GM18861 (cell line): ENCODE data around the gene SH2D4B.

Source experiments
- ATAC-seq: cut with Tn5 transposase; IDR thresholded peaks from one replicate; pipeline ENCODE4 v1.9.1; 2021; ENCODE audit not compliant: unreplicated experiment

The SH2D4B gene

DNA sequence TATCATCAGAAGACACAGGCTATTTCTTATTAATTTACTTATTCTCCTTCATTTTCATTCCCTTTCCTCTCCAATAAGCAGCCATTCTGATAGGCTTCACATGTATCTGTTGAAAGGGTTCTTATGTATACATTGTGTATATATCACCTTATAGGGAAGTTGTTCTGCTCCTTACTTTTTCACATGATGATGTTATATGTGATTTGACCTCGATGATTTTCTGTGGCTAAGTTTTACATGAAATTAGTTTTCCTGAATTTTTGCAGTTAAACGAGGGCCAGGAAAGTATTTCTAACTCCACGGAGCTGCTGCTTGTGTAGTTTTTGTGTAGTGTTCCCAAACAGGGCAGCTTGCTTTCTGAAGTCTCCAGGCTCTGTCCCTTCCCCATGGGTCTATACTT, 84.5 kb downstream of the SH2D4B start:
- no peak for ATAC-seq

DNA sequence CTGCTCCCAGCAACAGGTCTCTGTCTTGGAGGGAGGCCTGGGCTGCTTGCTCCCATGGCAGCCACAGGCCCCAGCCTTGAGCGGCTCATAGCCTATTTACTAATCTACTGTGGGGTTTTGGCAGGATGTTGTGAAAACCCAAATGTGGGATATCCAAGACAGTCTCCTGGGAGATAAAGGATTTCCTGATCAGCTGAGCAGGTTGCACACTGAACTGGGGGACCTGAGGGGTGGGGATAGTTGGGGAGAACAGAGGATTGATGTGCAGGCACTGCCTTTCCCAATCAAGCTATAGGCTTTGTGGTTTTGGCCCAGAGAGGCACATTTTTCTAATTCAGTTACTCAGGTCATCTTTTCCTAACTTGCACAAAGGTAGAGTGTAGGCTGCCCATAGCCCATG, 92.6 kb downstream of the SH2D4B start:
- ATAC-seq, result no peak

DNA sequence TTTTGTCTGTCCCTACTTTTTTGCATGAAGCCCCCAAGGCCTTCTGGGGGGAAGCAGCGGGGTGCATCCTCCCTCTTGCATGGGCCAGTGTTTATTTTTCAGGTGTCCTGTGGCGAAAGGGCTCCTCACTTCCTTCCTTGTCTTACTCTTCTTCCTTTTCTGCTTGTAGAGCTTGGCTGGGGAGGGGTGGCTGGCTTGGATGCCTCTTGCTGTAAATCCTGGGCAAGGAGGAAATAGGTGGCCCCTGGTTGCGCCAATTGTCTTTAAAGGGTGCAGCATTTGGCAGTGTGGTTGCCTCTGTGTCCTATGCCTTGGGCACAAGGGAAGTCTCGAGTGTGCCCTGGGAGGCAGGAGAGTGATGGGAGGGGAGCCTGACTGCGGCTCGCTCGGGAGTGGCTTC, 95.0 kb downstream of the SH2D4B start:
- ATAC-seq, result no peak

DNA sequence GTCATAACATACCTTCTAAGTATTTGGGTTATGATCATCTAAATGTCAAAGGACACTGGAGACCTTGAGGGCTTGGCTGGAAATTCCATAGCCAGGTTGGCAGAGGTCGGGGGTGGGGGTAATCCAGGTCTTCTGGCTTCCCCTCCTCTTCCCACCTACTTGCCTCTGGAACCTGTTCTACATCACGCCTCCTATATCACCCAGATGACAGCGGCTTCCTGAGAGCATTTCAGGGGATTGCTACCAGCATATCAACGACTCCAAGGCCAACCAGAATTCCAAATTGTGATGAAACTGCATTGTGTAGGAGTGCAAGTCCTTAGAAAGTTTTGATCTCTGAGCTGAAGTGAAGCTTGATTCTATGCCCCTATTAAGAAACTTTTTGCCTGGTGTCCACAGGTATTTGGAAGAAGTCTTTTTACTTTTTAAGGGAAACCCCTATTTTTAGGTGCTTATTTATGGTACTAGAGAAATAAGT, 95.7 kb downstream of the SH2D4B start:
- no peak for ATAC-seq

DNA sequence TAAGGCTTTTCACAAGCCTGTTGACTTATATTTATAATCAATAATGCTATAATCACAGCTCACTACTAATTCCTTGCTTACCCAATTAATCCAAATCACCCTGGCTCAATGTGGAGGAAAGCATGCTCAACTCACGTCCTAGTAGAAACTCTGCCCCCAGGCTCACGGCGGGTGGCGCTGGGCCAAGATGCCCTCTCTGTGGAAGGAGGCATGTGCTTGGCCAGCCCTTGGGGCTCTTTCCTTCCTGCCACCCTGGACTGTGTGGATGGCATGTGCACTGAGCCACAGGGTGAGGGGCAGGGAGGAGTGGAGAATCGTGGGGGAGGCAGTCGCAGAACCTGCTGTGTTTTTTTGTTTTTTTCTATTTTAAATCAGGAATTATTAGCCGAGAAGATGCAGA, 96.2 kb downstream of the SH2D4B start:
- no peak for ATAC-seq

DNA sequence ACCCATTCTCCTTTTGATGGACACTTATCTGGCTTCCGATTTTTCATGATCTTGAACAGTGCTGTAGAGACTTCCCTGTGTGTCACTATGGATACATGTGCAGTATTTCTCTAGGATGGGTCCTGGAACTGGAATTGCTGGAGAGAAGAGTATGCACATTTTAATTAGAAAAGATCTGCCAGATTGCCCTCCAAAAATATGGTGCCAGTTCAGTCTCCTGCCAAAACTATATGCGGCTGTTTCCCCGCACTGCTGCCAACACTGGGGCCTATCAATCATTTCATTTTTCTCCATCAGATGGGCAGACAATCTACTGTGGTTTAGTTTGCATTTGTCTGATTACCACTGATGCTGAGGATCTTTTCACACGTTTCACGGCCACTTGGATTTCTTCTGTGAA, 105.0 kb downstream of the SH2D4B start:
- no peak for ATAC-seq

DNA sequence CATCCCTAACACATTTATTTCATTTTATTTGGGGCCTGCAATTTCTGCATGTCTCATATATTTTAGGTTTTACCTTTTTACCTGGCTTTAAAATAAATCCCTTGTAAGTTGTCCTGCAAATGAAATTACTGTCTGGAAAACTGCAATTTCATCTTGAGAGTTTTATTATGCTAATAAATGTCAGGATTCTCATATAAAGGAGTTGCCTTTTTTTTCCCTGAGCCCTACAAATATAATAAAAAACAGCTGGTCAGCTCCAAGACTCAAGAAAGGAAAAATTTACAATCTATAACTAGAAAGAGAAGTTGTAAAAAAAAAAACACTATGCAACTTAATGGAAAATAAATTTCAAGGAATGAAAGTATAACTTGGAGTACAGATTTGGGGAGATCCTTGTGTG, 108.7 kb downstream of the SH2D4B start:
- no peak for ATAC-seq

DNA sequence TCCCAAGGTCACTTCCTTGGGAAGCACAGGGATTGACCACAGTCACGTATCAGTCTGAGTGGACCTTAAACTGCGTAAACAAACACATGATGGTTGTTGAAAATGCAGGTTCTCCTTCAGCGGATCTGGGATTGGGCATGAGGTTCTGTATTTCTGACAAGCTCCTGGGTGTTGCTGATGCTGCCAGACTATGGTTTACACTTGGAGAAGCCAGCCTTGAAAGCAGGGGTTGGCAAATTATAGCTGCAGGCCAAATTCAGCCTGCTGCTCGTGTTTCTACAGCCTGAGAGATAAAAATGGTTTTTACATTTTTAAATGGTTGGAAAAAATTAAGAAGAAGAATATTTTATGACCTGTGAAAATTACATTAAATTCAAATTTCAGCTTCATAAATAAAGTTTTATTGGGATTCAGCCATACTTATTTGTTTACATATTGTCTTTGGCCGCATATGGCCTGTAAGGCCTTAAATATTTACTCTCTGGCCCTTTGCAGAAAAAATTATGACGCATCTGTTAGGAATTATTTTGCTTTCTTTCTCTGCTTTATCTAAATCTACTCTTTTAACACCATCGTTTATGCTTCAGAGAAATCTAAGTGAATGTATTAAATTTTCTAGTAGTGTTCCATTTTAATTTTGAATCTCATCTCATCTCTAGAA, 109.6 kb downstream of the SH2D4B start:
- no peak for ATAC-seq

DNA sequence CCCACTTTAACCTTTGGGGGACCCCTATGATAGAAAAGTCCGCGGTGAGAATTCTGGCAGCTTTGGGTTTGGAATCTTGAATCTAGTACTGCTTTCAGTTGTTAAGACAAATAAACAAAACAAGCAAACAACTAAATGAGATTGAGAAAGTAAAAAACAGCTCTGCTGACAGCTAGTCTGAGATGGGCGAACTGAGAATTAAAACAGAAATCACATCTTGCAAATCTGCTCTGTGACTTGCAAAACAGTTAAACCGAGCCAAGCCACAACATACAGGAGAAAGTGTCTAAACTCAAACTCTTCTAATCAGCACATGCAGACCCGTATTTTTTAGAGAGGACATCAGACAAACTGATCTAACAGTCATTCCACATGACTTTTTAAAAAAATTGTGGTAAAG, 110.4 kb downstream of the SH2D4B start:
- ATAC-seq, result no peak

DNA sequence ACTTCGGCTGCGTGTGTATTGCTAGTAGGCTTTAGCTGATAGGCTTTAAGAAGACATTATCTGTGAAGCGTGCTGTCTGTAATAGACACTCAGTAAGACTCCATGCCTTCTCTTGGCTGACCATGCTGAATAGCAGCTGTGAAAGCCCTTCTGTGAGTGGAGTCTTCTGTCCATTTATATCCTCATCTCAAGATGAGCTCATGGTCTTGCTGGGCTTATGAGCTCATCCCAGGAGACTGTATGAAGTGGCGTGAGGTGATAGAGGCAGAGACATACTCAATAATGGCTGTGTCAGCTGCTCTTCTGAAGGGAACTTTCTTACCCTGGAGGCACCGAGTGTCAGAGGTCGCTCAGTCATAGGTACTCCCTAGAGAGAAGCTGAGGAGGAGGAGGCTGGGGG, 111.5 kb downstream of the SH2D4B start:
- no peak for ATAC-seq

DNA sequence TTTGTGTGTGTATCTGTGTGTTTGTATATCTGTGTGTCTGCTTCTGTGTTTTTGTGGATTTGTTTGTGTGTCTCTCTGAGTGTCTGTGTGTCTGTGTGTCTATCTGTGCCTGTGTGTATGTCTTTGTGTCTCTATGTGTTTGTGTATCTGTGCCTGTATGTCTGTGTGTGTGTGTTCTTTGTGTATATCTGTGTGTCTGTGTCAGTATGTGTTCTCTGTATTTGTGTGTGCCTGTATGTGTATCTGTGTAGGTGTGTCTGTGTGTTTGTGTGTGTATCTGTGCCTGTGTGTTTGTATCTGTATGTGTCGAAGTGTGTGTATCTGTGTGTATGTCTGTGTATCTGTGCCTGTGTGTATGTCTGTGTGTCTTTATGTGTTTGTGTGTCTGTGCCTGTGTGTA, 118.2 kb downstream of the SH2D4B start:
- no peak for ATAC-seq

DNA sequence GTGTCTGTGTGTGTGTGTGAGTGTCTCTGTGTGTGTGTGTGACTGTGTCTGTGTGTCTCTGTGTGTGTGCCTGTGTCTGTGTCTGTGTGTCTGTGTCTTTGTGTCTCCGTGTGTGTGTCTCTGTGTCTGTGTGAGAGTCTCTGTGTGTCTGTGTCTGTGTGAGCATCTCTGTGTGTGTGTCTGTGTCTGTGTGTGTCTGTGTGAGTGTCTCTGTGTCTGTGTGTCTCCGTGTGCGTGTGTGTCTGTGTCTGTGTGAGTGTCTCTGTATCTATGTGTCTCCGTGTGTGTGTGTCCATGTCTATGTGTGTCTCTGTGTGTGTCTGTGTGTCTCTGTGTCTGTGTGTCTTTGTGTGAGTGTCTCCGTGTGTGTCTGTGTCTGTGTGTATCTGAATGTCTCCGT, 120.4 kb downstream of the SH2D4B start:
- no peak for ATAC-seq

DNA sequence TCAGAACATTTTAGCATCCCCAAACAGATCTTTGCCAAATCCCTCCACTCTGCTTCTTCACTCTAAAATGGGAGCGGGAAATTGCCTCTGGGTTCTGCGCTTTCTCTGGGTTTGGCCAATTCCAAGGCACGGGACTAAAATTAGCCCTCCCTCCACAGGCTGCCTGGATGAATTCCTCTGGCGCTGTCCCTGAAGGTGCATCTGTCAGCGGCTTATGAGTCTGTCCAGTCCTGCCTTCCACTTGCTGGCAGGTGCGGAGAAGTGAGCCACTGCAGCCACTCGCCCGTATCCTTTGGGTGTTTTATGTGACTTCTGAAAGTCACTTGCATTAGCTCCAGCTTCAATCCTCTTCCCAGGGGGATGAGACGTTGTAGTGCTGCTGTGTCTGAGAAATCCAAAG, 121.6 kb downstream of the SH2D4B start:
- ATAC-seq, result no peak

DNA sequence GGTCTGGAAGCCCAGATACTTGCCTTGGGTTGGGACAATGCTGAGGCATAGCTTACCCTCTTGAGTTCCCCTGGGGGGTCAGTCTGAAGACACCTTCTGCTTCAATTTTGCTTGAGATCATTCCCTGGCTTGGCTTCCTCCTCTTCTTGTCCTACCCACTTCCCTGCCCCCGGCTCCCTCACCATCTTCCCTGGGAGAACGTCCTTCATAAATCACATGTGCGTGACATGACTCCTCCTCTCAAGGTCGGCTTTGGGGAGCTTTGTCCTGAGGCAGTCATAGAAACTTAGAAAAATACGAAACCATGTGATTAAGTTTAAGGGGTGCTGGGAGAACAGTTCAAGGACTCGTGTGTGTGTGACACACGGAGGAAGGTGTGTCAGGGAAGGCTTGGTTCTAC, 122.6 kb downstream of the SH2D4B start:
- ATAC-seq, result no peak

DNA sequence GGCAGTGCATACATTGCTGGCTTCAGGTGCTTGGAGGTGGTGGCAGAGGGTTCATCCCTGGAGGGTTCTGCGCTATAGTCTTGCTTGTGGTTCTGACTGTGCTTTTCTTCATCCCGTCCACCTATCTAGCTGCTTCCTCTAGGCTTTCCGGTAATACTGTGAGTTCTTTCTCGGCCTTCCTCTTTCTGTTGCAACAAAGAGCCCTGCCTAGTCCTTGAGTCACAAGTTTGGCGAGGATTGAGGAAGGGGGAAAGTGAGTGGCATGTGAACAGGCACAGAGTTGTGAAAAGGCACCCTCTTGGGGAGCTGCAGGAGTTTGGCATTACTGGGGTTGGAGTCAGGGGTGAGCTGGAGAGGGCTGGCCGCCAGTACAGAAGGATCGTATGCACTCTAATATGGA, 123.0 kb downstream of the SH2D4B start:
- no peak for ATAC-seq

DNA sequence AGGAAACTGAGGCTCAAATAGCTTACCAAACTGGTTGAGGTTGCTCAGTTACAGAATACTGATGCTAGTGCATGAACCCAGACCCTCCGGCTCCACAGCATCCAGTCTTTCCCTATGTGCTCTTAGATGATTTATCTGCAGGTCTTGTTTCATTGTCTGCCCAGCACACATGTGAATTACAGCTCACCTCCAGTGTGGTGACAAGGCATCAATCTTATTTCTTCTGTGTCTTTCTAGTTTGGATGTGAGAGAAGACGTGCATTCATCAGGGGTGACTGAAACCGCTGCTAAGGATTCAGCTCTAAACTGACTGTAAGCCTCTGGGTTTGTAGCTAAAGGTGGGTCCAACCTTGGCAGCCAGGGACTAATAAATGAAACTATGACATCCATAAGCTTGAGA, 123.8 kb downstream of the SH2D4B start:
- no peak for ATAC-seq

DNA sequence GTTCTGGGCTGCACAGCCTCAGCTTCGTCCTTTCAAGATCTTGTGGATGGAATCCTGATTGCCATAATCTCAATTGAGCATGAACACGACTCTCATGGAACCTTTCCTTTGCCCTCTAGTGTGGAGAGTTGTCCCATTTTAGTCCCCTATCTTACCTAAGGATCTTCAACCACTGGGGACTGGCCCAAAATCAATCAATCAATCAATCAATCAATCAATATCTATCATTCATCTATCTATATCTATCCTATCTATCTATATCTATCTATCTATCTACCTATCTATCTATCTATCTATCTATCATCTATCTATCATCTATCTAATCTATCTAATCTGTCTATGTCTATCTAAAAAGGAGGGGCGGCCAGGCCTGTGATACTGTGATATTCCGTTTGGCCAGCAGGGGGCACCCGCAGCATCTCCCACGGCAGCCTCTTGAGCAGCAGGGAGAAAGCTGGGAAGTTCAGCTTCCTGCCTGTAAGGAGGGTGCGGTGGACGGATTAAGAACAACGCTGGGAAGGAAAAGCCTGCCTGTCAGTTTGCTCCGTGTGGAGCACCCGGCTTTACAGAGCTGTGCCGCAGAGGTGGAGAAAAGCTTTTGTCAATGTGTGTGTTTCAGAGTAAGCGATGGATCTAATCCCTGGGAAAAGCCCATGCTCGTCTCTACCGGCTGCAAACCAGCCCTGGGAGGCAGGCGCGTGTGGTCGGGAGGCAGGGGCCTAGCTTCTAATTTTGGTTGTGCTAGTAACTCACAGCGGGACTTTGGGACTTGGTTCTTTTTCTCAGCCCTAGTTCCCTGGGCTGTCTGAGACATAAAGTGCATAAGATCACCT, 124.9 kb downstream of the SH2D4B start:
- peak; percentile 50 for ATAC-seq

DNA sequence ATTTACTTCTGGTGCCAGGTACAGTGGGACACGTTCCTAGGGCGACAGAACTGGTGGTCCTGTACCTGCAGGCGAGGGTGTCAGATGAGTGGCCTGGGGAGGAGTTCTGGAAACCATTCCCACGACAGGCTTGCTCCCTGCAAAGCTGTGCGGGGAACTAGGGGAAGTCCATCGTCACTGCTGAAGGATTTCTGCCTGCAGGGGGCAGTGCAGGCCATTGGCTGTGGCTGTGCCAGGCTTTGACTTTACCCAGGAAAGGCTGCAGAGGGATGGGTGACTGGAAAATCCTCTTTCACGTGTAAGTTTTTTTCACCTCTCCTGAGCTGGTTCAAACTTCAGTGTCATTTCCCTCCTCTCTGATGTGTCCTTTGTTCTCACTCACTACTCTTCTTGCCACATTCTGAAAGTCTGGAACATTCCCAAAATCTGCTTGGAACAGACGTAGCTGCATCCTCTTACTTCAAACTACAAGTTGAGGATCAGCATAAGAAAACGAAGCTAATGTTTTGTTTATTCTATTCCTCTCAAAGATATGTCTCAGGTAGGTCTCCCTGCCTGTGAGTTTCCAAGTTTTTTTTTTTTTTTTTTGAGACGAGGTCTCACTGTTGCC, 126.5 kb downstream of the SH2D4B start:
- peak; percentile 72 for ATAC-seq

DNA sequence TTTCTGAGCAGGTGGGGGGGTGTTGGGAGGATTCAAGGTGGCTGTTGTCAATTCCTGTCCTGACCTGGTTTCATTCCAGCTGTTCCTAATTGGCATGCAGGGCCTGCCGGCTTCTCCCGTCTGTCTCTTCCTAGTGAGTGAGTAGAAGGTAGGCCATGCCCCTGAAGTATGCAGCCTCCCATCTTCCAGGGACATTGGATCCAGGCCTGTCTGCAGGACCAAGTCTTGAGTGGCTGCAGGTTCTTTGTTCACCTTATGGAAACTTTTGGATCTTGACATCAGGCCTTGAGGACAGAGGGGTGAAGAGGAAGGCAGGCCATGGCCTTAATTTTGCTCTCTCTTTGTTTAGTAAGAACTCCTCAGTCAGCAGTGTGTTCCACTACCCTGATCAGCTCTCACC, 131.8 kb downstream of the SH2D4B start:
- ATAC-seq, result no peak

DNA sequence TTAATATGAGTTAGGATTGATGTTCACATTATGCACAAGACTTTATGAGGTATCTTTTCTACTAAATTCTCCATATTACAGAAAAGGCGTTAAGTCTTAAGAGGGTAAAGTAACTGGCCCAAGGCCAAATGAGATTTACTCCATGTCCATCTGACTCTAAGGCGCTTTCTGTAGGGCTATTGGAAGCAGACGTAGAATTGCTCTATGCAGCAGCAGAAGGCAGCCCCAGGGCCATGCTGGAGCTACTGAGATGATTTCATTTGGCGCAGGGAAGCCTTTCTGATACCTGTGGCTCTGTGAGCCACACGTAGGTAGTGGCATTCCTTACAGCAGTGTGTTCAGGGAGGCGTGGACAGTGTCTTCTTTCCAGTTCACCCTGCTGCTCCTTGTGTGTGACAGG, 133.1 kb downstream of the SH2D4B start:
- ATAC-seq, result no peak

DNA sequence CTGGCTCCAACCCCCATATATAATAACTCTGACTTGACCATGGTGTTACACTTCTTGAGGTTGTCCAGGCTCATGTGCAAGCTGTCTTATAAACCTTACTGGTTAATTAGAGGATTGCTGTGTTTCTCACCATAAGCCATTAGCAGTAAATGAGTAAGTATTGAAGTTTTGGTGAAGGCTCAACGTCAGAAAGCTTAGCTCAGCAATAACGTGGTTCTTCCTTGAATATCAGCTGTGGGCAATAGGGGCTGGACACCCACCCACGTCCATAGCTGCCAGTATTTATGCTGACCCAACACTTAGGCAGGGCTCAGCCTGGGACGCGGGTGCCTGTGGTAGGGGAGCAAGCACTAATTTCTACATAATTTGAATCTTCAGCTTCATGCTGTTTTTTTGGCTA, 134.1 kb downstream of the SH2D4B start:
- no peak for ATAC-seq

DNA sequence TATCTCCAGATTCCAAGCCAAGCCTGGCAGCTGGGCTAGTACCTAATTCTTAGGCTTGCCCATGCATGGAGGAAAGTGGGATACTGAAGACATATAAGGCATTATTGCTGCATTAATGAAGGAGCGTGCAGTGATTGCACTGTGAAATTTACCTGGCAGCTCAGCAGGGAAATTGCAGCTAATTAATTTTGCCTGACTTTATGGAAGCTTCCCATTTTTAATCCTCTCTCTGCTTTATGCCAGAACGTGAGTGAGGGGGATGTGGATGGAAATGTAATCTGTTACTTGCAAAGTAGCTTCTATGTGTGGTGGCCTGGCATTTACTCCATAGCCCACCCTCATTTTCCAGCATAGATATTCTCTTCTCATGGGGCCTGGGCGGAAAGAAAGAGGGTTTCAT, 134.9 kb downstream of the SH2D4B start:
- ATAC-seq, result no peak
